Ovary (tissue), 9 donors: ENCODE results near the gene TMEM8B. TPM values are rescaled to one million over a fixed set of nuclear protein-coding genes. Genes with fewer than 3 reads are reported as not detected.

ENCODE experiments used
- DNase-seq, 5 donors: peaks; one replicate each; pipeline ENCODE4 v3.0.0-alpha.2; 2019 to 2020
- H3K27ac ChIP-seq, 2 donors: fragments of 200-600 bp; one replicate each; pipeline versions ENCODE4 v1.5.1 to v1.8.0; 2019 to 2022
- H3K27me3 ChIP-seq: fragments of 200-600 bp; one replicate; pipeline ENCODE4 v1.8.0; 2022
- H3K36me3 ChIP-seq: fragments of 200-600 bp; sonication (generic); one replicate; pipeline ENCODE4 v1.5.1; 2019
- H3K4me1 ChIP-seq: one replicate; pipeline ENCODE4 v1.8.1; 2013; ENCODE audit warnings: mild to moderate bottlenecking, moderate library complexity; ENCODE audit not compliant: insufficient read depth
- H3K4me3 ChIP-seq: fragments of 200-600 bp; sonication (generic); one replicate; pipeline ENCODE4 v1.5.1; 2017
- H3K9me3 ChIP-seq, 2 donors: fragments of 200-600 bp in 1 of 2; sonication (generic) in 1 of 2; one replicate each; pipeline versions ENCODE4 v1.5.1 to v1.8.1; 2013 to 2019; ENCODE audit warnings: mild to moderate bottlenecking in 1 of 2, moderate library complexity in 1 of 2
- CTCF ChIP-seq, 3 donors: fragments of 450-650 bp in 2 of 3; fragments of 200-600 bp in 1 of 3; IDR thresholded peaks; one replicate each; pipeline versions ENCODE4 v1.5.1 to v1.8.0; 2016 to 2022; ENCODE audit warnings: antibody characterized with exemption in 3 of 3, mild to moderate bottlenecking in 1 of 3
- EP300 ChIP-seq: sonication (generic); formaldehyde crosslinking; IDR thresholded peaks from one replicate; pipeline ENCODE4 v1.6.1; 2017; ENCODE audit warnings: antibody characterized with exemption
- POLR2A ChIP-seq: fragments of 450-650 bp; IDR thresholded peaks from one replicate; pipeline ENCODE4 v1.6.1; 2017; ENCODE audit warnings: antibody characterized with exemption, mild to moderate bottlenecking, moderate library complexity
- WGBS, 3 donors: extraction: QIAGEN DNeasy Blood & Tissue Kit in 1 of 3; methylation state at CpG; one replicate each; pipeline versions ENCODE4 v1.1.5 to v1.1.7; 2013 to 2017; 5-methylcytosine and 5-hydroxymethylcytosine counted together
- intact Hi-C, 4 donors: fragments of 100-400 bp; cut with DNase I; formaldehyde crosslinking; loops; one replicate each; pipeline versions ENCODE4 v1.11.0 to v1.15.1; 2022 to 2023
- polyA plus RNA-seq, 2 donors: library from polyadenylated mRNA; stranded (reverse); fragments of 200-250 nt in 1 of 2; fragments of 350-450 nt in 1 of 2; fragmentation: Illumina TruSeq in 1 of 2; extraction: RNeasy Lipid Tissue Mini Kit (QIAGEN cat#74804) in 1 of 2; gene quantifications; one replicate each; pipeline ENCODE4 v1.2.3, GENCODE V29; 2013 to 2014
- total RNA-seq, 7 donors: library from RNA; depleted of rRNA in 2 of 7; stranded (reverse); fragments of >200 nt in 2 of 7; fragmentation: NEBNext Ultra II Directional in 3 of 7; extraction: Animal tissue kit (Norgen Biotek cat#: 25700) in 3 of 7; gene quantifications; one replicate each; pipeline versions ENCODE4 v1.1.0 to v1.2.4, GENCODE V29; 2016 to 2023
- donor health status: DM: no; HTN: no; CAD: no; lungs with moderate emphysema.
- donor health status: DM: no; HTN: no; CAD: no.
- donor health status: Bipolar disorder and iron deficiency.
- donor health status: DM: yes; HTN: yes; CAD: no.
- donor health status: DM: no; HTN: no; CAD: no.
- donor health status: DM: yes; HTN: yes; CAD: no.

The TMEM8B gene
- total and polyA plus RNA-seq, 9 donors: 11.2 to 42.8 (median 33.7) TPM

GRCh38 chr9:35842020-35842745 lies 13.2 kb downstream of the TMEM8B start:
- Histone ChIP-seq H3K4me3 (no peak overlapping the region), H3K9me3 (no peaks in the 10 kb centered on the region), H3K4me1 (peaks cover 1% of the 10 kb centered on the region), H3K27me3 (no peaks in the 10 kb centered on the region), H3K27ac (no peak overlapping the region), H3K36me3 (no peaks in the 10 kb centered on the region)
- intact Hi-C loops: no loop called here
- TF ChIP-seq CTCF (IDR thresholded peaks at IDR 0.05) (no peak), POLR2A (no peak), EP300 (no peak)
- no peak for DNase-seq
- 92 to 95% (median 92%) methylated on average over 17 of the region's 17 CpGs for WGBS, 3 donors

GRCh38 chr9:35842795-35843194 lies 13.8 kb downstream of the TMEM8B start:
- H3K27ac ChIP-seq: no peak overlapping the region
- TF ChIP-seq POLR2A (no peak), CTCF (IDR thresholded peaks at IDR 0.05) (no peak), EP300 (no peak)
- DNase-seq: no peak
- H3K4me1 ChIP-seq: peaks cover 1% of the 10 kb centered on the region
- no peak overlapping the region for H3K4me3 ChIP-seq
- H3K27me3 ChIP-seq: no peaks in the 10 kb centered on the region
- no peaks in the 10 kb centered on the region for H3K36me3 ChIP-seq
- intact Hi-C loops: no loop called here
- H3K9me3 ChIP-seq: no peaks in the 10 kb centered on the region
- WGBS, 3 donors: 93 to 95% (median 95%) methylated on average over 3 of the region's 3 CpGs

- WGBS, 3 donors: 20 to 30% (median 24%) methylated on average over 7 of the region's 7 CpGs
- Histone ChIP-seq H3K27ac (no peak overlapping the region), H3K4me3 (no peak overlapping the region), H3K9me3 (no peaks in the 10 kb centered on the region), H3K4me1 (peaks cover 1% of the 10 kb centered on the region), H3K27me3 (no peaks in the 10 kb centered on the region), H3K36me3 (no peaks in the 10 kb centered on the region)
- intact Hi-C loops: no loop called here
- TF ChIP-seq EP300: no peak
- no peak for TF ChIP-seq POLR2A
- DNase-seq: no peak
These were observed 15.7 kb downstream of the TMEM8B start for GRCh38 chr9:35844628-35845270.

GRCh38 chr9:35845824-35846771 lies 17.1 kb downstream of the TMEM8B start:
- peaks cover 1% of the 10 kb centered on the region for H3K4me1 ChIP-seq
- no peak overlapping the region for H3K4me3 ChIP-seq
- H3K27me3 ChIP-seq: no peaks in the 10 kb centered on the region
- 53 to 64% (median 60%) methylated on average over 53 of the region's 53 CpGs for WGBS, 3 donors
- peak overlapping the region in 1 of 2 donors; percentile 27 for H3K27ac ChIP-seq
- TF ChIP-seq EP300: no peak
- no peak for TF ChIP-seq CTCF (IDR thresholded peaks at IDR 0.05)
- no peak for TF ChIP-seq POLR2A
- H3K9me3 ChIP-seq: no peaks in the 10 kb centered on the region
- H3K36me3 ChIP-seq: no peaks in the 10 kb centered on the region
- DNase-seq: peak in 2 of 5 donors; percentile 34 to 46
- intact Hi-C loops: no loop called here
